SK-MEL-5 (cell line): ENCODE measurements around the gene MYL9. TPM values are rescaled to one million over a fixed set of nuclear protein-coding genes. Genes with fewer than 3 reads are reported as not detected.
"Not testable (repeated sequence)": the region's sequence is repeated elsewhere in the genome, so short reads cannot be mapped to it uniquely, and the experiment has no call there.

ENCODE experiments used
- DNase-seq: peaks from one replicate; pipeline ENCODE4 v3.0.0-alpha.2; 2016; ENCODE audit warnings: low read depth, low spot score
- in situ Hi-C: cut with HindIII; loops from 2 replicates; pipeline ENCODE4 v1.10.0; 2016; ENCODE audit warnings: low sequenced_read_pairs, high pct_unique_total_duplicates, low pct_unique_long_range_greater_than_20kb
- total RNA-seq: library from RNA; depleted of rRNA; stranded (reverse); fragments of >200 nt; shearing (Covaris generic); gene quantifications from 2 replicates; pipeline ENCODE4 v1.2.3, GENCODE V29; 2014

MYL9 gene
- total RNA-seq, 1 experiment from 2014 or later = not detected

- in situ Hi-C loops = no loop called here
- no peak for DNase-seq
Measured at GRCh38 chr20:36544134-36545018, 3.1 kb downstream of the MYL9 start.

GRCh38 chr20:36546111-36546736 is 4.9 kb downstream of the MYL9 start:
- in situ Hi-C loops = no loop called here
- no peak for DNase-seq

GRCh38 chr20:36547186-36548005 is 6.1 kb downstream of the MYL9 start:
- no peak for DNase-seq
- in situ Hi-C loops = no loop called here

GRCh38 chr20:36548006-36548315 is 6.6 kb downstream of the MYL9 start:
- in situ Hi-C loops = no loop called here
- DNase-seq = peak; percentile 28

GRCh38 chr20:36548704-36549627 is 7.6 kb downstream of the MYL9 start:
- in situ Hi-C loops = no loop called here

GRCh38 chr20:36549628-36549941 is 8.3 kb downstream of the MYL9 start:
- in situ Hi-C loops = no loop called here

More at GRCh38 chr20:36548704-36549627, 7.6 kb downstream of the MYL9 start:
- no peak for DNase-seq

GRCh38 chr20:36549942-36550789 is 8.8 kb downstream of the MYL9 start:
- in situ Hi-C loops = no loop called here
- no peak for DNase-seq

More at GRCh38 chr20:36549628-36549941, 8.3 kb downstream of the MYL9 start:
- DNase-seq = no peak

- in situ Hi-C loops = no loop called here
Measured at GRCh38 chr20:36550790-36551299, 9.5 kb downstream of the MYL9 start.

GRCh38 chr20:36555248-36555647 is 13.9 kb downstream of the MYL9 start:
- DNase-seq = no peak
- in situ Hi-C loops = no loop called here

More at GRCh38 chr20:36550790-36551299, 9.5 kb downstream of the MYL9 start:
- DNase-seq = no peak

GRCh38 chr20:36562724-36563123 is 21.4 kb downstream of the MYL9 start:
- in situ Hi-C loops = no loop called here
- DNase-seq = no peak

- in situ Hi-C loops = no loop called here
- no peak for DNase-seq
Measured at GRCh38 chr20:36563374-36563773, 22.1 kb downstream of the MYL9 start.

GRCh38 chr20:36564078-36564725 is 22.9 kb downstream of the MYL9 start:
- DNase-seq = not testable (repeated sequence)

GRCh38 chr20:36564726-36565121 is 23.4 kb downstream of the MYL9 start:
- in situ Hi-C loops = not testable (repeated sequence)

More at GRCh38 chr20:36564078-36564725, 22.9 kb downstream of the MYL9 start:
- in situ Hi-C loops = not testable (repeated sequence)

GRCh38 chr20:36565520-36565919 is 24.2 kb downstream of the MYL9 start:
- DNase-seq = no peak
- in situ Hi-C loops = no loop called here

More at GRCh38 chr20:36564726-36565121, 23.4 kb downstream of the MYL9 start:
- not testable (repeated sequence) for DNase-seq

- in situ Hi-C loops = no loop called here
Measured at GRCh38 chr20:36569847-36570429, 28.6 kb downstream of the MYL9 start.

More at GRCh38 chr20:36569847-36570429, 28.6 kb downstream of the MYL9 start:
- no peak for DNase-seq
